HT-29 (cell line): ENCODE measurements around the gene GBP5. TPM values are rescaled to one million over a fixed set of nuclear protein-coding genes. Genes with fewer than 3 reads are reported as not detected.

Experiments used
- total RNA-seq: library from RNA; depleted of rRNA; stranded (reverse); fragments of >200 nt; shearing (Covaris generic); gene quantifications from 2 replicates; pipeline ENCODE4 v1.2.3, GENCODE V29; 2014; rRNA removed

Gene GBP5
- total RNA-seq, 1 experiment from 2014 or later, result not detected

Other genes starting within 250 kb of the GBP5 start
- gene GBP3, start 250.0 kb downstream of the GBP5 start, total RNA-seq, result 8.6 and 9.2 TPM in 2 replicates
- 1.8 and 2.7 TPM in 2 replicates for gene GBP1, start 207.7 kb downstream of the GBP5 start, total RNA-seq
- 5.9 and 11.0 TPM in 2 replicates for gene GBP2, start 146.7 kb downstream of the GBP5 start, total RNA-seq
- not detected in 2 replicates for gene GBP7, start 96.9 kb downstream of the GBP5 start, total RNA-seq
- gene GBP4, start 73.9 kb downstream of the GBP5 start, total RNA-seq, result 0.23 and 0.47 TPM in 2 replicates
- not detected in 2 replicates for gene GBP6, start 91.2 kb upstream of the GBP5 start, total RNA-seq